Keratinocyte (primary cell): ENCODE measurements around the gene UNC13A.

Experiments used
- CTCF ChIP-seq, 3 experiments: IDR thresholded peaks in 1 of 3; conservative IDR thresholded peaks in 1 of 3; optimal IDR thresholded peaks in 1 of 3; 2 replicates in 2 of 3; 3 replicates in 1 of 3; pipeline versions ENCODE3 to v1.5.1; 2011; ENCODE audit warnings: low read length in 3 of 3, mild to moderate bottlenecking in 3 of 3, moderate library complexity in 2 of 3, control low read depth in 1 of 3, inconsistent platforms in 1 of 3; ENCODE audit not compliant: insufficient read depth in 2 of 3; ENCODE audit errors: extremely low read depth in 1 of 3
- EZH2 ChIP-seq: IDR thresholded peaks from one replicate; pipeline ENCODE4 v1.6.1; 2012; ENCODE audit warnings: inconsistent platforms, mild to moderate bottlenecking, low read length, moderate library complexity

GRCh38 chr19:17554968-17555479 is 133.1 kb downstream of the UNC13A start:
- TF ChIP-seq CTCF (optimal IDR thresholded peaks at IDR 0.05 in 1 of 3, IDR thresholded peaks at IDR 0.05 in 1 of 3, conservative IDR thresholded peaks at IDR 0.05 in 1 of 3; ENCODE audit: extremely low read depth in 1 of 3, insufficient read depth in 2 of 3, low read length in 3 of 3) (no peak), EZH2 (no peak)
